Brain microvascular endothelial cell (primary cell): ENCODE measurements around the gene DDX49.

Experiments used
- DNase-seq: peaks from one replicate; pipeline ENCODE4 v3.0.0-alpha.2; 2020
- H3K27ac ChIP-seq: fragments of 250-450 bp; sonication (Bioruptor Pico); 2 replicates; pipeline ENCODE4 v1.5.1; 2020; ENCODE audit warnings: mild to moderate bottlenecking, moderate library complexity
- H3K27me3 ChIP-seq: fragments of 250-450 bp; sonication (Bioruptor Pico); replicated peaks from 2 replicates; pipeline ENCODE4 v1.5.1; 2020; ENCODE audit warnings: mild to moderate bottlenecking
- H3K36me3 ChIP-seq: fragments of 250-450 bp; sonication (Bioruptor Pico); replicated peaks from 2 replicates; pipeline ENCODE4 v1.5.1; 2020; ENCODE audit warnings: mild to moderate bottlenecking
- H3K4me3 ChIP-seq: 2 replicates; pipeline ENCODE4 v1.5.1; 2011; ENCODE audit warnings: low read depth, mild to moderate bottlenecking, control low read depth, low read length, moderate library complexity
- CTCF ChIP-seq: IDR thresholded peaks from 2 replicates; pipeline ENCODE4 v1.5.1; 2011; ENCODE audit warnings: low read depth, mild to moderate bottlenecking, moderate library complexity, low read length, control low read depth, inconsistent platforms; ENCODE audit errors: missing control alignments
- in situ Hi-C: cut with HindIII; loops from 2 replicates; pipeline ENCODE4 v1.10.0; 2017; ENCODE audit warnings: low sequenced_read_pairs, low pct_ligation_motif_present

Gene DDX49

GRCh38 chr19:18895038-18895823 is 24.3 kb upstream of the DDX49 start:
- H3K27ac ChIP-seq: no peak overlapping the region
- peaks cover 15% of the 10 kb centered on the region for H3K36me3 ChIP-seq
- peak overlapping the region; percentile 42 for H3K4me3 ChIP-seq
- H3K27me3 ChIP-seq: peaks cover 13% of the 10 kb centered on the region
- in situ Hi-C loops: no loop called here
- TF ChIP-seq CTCF: peak; percentile 49
- no peak for DNase-seq

- peaks cover 18% of the 10 kb centered on the region for H3K36me3 ChIP-seq
- in situ Hi-C loops: no loop called here
- peaks cover 13% of the 10 kb centered on the region for H3K27me3 ChIP-seq
- no peak within 1 kb of the TSS for H3K27ac ChIP-seq
- peak within 1 kb of the TSS; percentile 42 for H3K4me3 ChIP-seq
- no peak for TF ChIP-seq CTCF
- DNase-seq: no peak
Measured at GRCh38 chr19:18895824-18896341, 23.6 kb upstream of the DDX49 start, which contains the start of gene CERS1. Gene CERS1 (minus strand): TSS chr19:18896158. CDS start chr19:18896072, 86 bp downstream.

- peaks cover 22% of the 10 kb centered on the region for H3K36me3 ChIP-seq
- no peak for DNase-seq
- TF ChIP-seq CTCF: peak; percentile 19
- H3K27ac ChIP-seq: no peak overlapping the region
- peaks cover 13% of the 10 kb centered on the region for H3K27me3 ChIP-seq
- in situ Hi-C loops: no loop called here
- no peak overlapping the region for H3K4me3 ChIP-seq
Measured at GRCh38 chr19:18896421-18896841, 23.1 kb upstream of the DDX49 start.

GRCh38 chr19:18897094-18898029 is 22.2 kb upstream of the DDX49 start:
- TF ChIP-seq CTCF: no peak
- peaks cover 13% of the 10 kb centered on the region for H3K27me3 ChIP-seq

GRCh38 chr19:18898081-18898606 is 21.4 kb upstream of the DDX49 start:
- H3K27ac ChIP-seq: no peak overlapping the region
- H3K4me3 ChIP-seq: no peak overlapping the region
- peaks cover 30% of the 10 kb centered on the region for H3K36me3 ChIP-seq
- in situ Hi-C loops: no loop called here
- no peak for TF ChIP-seq CTCF
- DNase-seq: no peak
- peaks cover 13% of the 10 kb centered on the region for H3K27me3 ChIP-seq

More at GRCh38 chr19:18897094-18898029, 22.2 kb upstream of the DDX49 start:
- no peak for DNase-seq
- no peak overlapping the region for H3K4me3 ChIP-seq
- in situ Hi-C loops: no loop called here
- H3K27ac ChIP-seq: no peak overlapping the region
- peaks cover 25% of the 10 kb centered on the region for H3K36me3 ChIP-seq
